ENCODE results near the gene PCDHB16.
"Not testable (repeated sequence)": the region's sequence is repeated elsewhere in the genome, so short reads cannot be mapped to it uniquely, and the experiment has no call there.

The PCDHB16 gene

DNA sequence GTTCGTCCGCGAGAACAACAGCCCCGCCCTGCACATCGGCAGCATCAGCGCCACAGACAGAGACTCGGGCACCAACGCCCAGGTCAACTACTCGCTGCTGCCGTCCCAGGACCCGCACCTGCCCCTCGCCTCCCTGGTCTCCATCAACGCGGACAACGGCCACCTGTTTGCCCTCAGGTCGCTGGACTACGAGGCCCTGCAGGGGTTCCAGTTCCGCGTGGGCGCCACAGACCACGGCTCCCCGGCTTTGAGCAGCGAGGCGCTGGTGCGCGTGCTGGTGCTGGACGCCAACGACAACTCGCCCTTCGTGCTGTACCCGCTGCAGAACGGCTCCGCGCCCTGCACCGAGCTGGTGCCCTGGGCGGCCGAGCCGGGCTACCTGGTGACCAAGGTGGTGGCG, 28.1 kb downstream of the PCDHB16 start:
- H2AFZ ChIP-seq (ENCODE audit: low read length, unreplicated experiment); H3K79me2 ChIP-seq (ENCODE audit: control insufficient read depth, insufficient read depth, low read length, unreplicated experiment); H3K4me1 ChIP-seq (ENCODE audit: control insufficient read depth, insufficient read depth, low read length, unreplicated experiment); H3K36me3 ChIP-seq (ENCODE audit: insufficient read depth, low read length); H3K27ac ChIP-seq (ENCODE audit: low read depth, low read length); H3K4me3 ChIP-seq (ENCODE audit: low read depth, low read length): not testable (repeated sequence)
- peaks cover 30% of the 10 kb centered on the region for H3K27me3 ChIP-seq (ENCODE audit: insufficient read depth, low read length)

DNA sequence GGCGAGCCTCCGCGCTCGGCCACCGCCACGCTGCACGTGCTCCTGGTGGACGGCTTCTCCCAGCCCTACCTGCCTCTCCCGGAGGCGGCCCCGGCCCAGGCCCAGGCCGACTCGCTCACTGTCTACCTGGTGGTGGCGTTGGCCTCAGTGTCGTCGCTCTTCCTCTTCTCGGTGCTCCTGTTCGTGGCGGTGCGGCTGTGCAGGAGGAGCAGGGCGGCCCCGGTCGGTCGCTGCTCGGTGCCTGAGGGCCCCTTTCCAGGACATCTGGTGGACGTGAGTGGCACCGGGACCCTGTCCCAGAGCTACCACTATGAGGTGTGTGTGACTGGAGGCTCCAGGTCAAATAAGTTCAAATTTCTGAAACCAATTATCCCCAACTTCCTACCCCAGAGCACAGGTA, 28.7 kb downstream of the PCDHB16 start:
- not testable (repeated sequence) for H3K36me3 ChIP-seq (ENCODE audit: insufficient read depth, low read length); H3K4me3 ChIP-seq (ENCODE audit: low read depth, low read length); H3K27ac ChIP-seq (ENCODE audit: low read depth, low read length); H3K79me2 ChIP-seq (ENCODE audit: control insufficient read depth, insufficient read depth, low read length, unreplicated experiment); H3K4me1 ChIP-seq (ENCODE audit: control insufficient read depth, insufficient read depth, low read length, unreplicated experiment); H2AFZ ChIP-seq (ENCODE audit: low read length, unreplicated experiment)
- H3K27me3 ChIP-seq (ENCODE audit: insufficient read depth, low read length) = peaks cover 30% of the 10 kb centered on the region

DNA sequence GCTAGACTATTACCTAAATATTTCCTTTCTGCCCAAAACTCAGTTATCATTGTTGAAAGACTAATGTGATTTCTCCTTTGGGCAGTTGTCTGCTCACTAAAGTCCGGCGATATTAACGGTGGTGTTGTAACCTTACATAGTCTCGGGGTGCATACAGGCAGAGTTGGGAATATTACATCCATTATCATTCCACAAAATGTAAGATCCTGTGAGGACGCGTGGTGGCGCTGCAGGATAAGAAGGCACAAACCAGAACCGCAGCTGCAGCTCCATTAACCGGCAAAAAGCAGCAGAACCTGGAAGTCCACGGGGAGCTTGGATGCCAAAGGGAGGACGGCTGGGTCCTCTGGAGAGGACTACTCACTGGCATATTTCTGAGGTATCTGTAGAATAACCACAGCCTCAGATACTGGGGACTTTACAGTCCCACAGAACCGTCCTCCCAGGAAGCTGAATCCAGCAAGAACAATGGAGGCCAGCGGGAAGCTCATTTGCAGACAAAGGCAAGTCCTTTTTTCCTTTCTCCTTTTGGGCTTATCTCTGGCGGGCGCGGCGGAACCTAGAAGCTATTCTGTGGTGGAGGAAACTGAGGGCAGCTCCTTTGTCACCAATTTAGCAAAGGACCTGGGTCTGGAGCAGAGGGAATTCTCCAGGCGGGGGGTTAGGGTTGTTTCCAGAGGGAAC, 31.6 kb downstream of the PCDHB16 start, which contains the start of gene PCDHB13:
PCDHB13 (plus strand) TSS at position 264 of the 684 bp plus-strand sequence; CDS start at position 469, 205 bp downstream.
- H3K27ac ChIP-seq (ENCODE audit: low read depth, low read length); H3K4me1 ChIP-seq (ENCODE audit: control insufficient read depth, insufficient read depth, low read length, unreplicated experiment); H3K4me3 ChIP-seq (ENCODE audit: low read depth, low read length); H3K36me3 ChIP-seq (ENCODE audit: insufficient read depth, low read length); H3K79me2 ChIP-seq (ENCODE audit: control insufficient read depth, insufficient read depth, low read length, unreplicated experiment); H2AFZ ChIP-seq (ENCODE audit: low read length, unreplicated experiment): not testable (repeated sequence)
- peaks cover 27% of the 10 kb centered on the region for H3K27me3 ChIP-seq (ENCODE audit: insufficient read depth, low read length)

DNA sequence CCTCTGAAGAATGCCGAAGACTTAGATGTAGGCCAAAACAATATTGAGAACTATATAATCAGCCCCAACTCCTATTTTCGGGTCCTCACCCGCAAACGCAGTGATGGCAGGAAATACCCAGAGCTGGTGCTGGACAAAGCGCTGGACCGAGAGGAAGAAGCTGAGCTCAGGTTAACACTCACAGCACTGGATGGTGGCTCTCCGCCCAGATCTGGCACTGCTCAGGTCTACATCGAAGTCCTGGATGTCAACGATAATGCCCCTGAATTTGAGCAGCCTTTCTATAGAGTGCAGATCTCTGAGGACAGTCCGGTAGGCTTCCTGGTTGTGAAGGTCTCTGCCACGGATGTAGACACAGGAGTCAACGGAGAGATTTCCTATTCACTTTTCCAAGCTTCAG, 32.4 kb downstream of the PCDHB16 start:
- not testable (repeated sequence) for H3K4me1 ChIP-seq (ENCODE audit: control insufficient read depth, insufficient read depth, low read length, unreplicated experiment); H3K27ac ChIP-seq (ENCODE audit: low read depth, low read length); H3K79me2 ChIP-seq (ENCODE audit: control insufficient read depth, insufficient read depth, low read length, unreplicated experiment); H3K4me3 ChIP-seq (ENCODE audit: low read depth, low read length); H3K36me3 ChIP-seq (ENCODE audit: insufficient read depth, low read length); H2AFZ ChIP-seq (ENCODE audit: low read length, unreplicated experiment)
- H3K27me3 ChIP-seq (ENCODE audit: insufficient read depth, low read length) = peaks cover 21% of the 10 kb centered on the region

DNA sequence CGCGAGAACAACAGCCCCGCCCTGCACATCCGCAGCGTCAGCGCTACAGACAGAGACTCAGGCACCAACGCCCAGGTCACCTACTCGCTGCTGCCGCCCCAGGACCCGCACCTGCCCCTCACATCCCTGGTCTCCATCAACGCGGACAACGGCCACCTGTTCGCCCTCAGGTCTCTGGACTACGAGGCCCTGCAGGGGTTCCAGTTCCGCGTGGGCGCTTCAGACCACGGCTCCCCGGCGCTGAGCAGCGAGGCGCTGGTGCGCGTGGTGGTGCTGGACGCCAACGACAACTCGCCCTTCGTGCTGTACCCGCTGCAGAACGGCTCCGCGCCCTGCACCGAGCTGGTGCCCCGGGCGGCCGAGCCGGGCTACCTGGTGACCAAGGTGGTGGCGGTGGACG, 33.3 kb downstream of the PCDHB16 start:
- not testable (repeated sequence) for H3K36me3 ChIP-seq (ENCODE audit: insufficient read depth, low read length); H2AFZ ChIP-seq (ENCODE audit: low read length, unreplicated experiment); H3K79me2 ChIP-seq (ENCODE audit: control insufficient read depth, insufficient read depth, low read length, unreplicated experiment); H3K4me3 ChIP-seq (ENCODE audit: low read depth, low read length); H3K27ac ChIP-seq (ENCODE audit: low read depth, low read length); H3K4me1 ChIP-seq (ENCODE audit: control insufficient read depth, insufficient read depth, low read length, unreplicated experiment)
- peaks cover 16% of the 10 kb centered on the region; the same call in 1 of the 2 replicates for H3K27me3 ChIP-seq (ENCODE audit: insufficient read depth, low read length)

DNA sequence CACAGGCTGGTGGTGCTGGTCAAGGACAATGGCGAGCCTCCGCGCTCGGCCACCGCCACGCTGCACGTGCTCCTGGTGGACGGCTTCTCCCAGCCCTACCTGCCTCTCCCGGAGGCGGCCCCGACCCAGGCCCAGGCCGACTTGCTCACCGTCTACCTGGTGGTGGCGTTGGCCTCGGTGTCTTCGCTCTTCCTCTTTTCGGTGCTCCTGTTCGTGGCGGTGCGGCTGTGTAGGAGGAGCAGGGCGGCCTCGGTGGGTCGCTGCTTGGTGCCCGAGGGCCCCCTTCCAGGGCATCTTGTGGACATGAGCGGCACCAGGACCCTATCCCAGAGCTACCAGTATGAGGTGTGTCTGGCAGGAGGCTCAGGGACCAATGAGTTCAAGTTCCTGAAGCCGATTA, 33.8 kb downstream of the PCDHB16 start:
- H3K79me2 ChIP-seq (ENCODE audit: control insufficient read depth, insufficient read depth, low read length, unreplicated experiment); H2AFZ ChIP-seq (ENCODE audit: low read length, unreplicated experiment): not testable (repeated sequence)

DNA sequence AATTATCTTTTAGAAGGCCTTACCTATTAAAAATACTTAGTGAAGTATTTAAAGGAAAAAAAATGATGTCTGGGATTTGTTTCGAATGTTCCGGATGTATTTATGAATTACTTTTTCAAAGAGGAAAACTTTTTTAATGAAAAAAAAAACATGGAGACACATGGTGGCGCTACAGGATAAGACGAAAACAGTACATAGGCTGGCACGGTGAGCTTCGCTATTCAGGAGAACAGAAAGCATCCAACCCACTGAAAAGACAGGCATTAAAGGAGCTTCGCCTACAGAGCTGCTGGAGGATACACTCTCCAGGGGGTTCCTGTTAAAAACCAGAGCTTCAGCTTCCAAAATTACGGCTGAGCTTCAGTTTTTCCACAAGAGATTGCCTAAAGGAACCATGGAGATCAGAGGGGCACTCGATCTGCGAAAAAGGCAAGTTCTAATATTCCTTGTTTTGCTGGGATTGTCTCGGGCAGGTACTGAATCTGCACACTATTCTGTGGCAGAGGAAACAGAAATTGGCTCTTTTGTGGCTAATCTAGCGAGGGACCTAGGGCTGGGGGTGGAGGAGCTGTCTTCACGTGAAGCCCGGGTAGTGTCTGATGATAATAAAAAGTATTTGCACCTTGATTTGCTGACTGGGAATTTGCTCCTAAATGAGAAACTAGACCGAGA, 41.1 kb downstream of the PCDHB16 start, which contains the start of gene PCDHB14:
PCDHB14 (plus strand) TSS at position 232 of the 672 bp plus-strand sequence; CDS start at position 395, 163 bp downstream.
- no peak within 1 kb of the TSS for H3K27ac ChIP-seq (ENCODE audit: low read depth, low read length)
- H3K36me3 ChIP-seq (ENCODE audit: insufficient read depth, low read length) = no peaks in the 10 kb centered on the region
- no peak within 1 kb of the TSS for H2AFZ ChIP-seq (ENCODE audit: low read length, unreplicated experiment)
- peaks cover 33% of the 10 kb centered on the region for H3K27me3 ChIP-seq (ENCODE audit: insufficient read depth, low read length)
- no peaks in the 10 kb centered on the region for H3K79me2 ChIP-seq (ENCODE audit: control insufficient read depth, insufficient read depth, low read length, unreplicated experiment)
- peak within 1 kb of the TSS; percentile 70 for H3K4me3 ChIP-seq (ENCODE audit: low read depth, low read length)
- H3K4me1 ChIP-seq (ENCODE audit: control insufficient read depth, insufficient read depth, low read length, unreplicated experiment) = no peaks in the 10 kb centered on the region

More for the DNA sequence above, 33.8 kb downstream of the PCDHB16 start:
- H3K4me3 ChIP-seq (ENCODE audit: low read depth, low read length); H3K4me1 ChIP-seq (ENCODE audit: control insufficient read depth, insufficient read depth, low read length, unreplicated experiment); H3K36me3 ChIP-seq (ENCODE audit: insufficient read depth, low read length); H3K27ac ChIP-seq (ENCODE audit: low read depth, low read length): not testable (repeated sequence)
- H3K27me3 ChIP-seq (ENCODE audit: insufficient read depth, low read length) = peaks cover 16% of the 10 kb centered on the region; the same call in 1 of the 2 replicates

DNA sequence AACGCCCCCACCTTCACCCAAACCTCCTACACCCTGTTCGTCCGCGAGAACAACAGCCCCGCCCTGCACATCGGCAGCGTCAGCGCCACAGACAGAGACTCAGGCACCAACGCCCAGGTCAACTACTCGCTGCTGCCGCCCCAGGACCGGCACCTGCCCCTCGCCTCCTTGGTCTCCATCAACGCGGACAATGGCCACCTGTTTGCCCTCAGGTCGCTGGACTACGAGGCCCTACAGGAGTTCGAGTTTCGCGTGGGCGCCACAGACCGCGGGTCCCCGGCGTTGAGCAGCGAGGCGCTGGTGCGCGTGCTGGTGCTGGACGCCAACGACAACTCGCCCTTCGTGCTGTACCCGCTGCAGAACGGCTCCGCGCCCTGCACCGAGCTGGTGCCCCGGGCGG, 42.7 kb downstream of the PCDHB16 start:
- H3K4me1 ChIP-seq (ENCODE audit: control insufficient read depth, insufficient read depth, low read length, unreplicated experiment); H3K4me3 ChIP-seq (ENCODE audit: low read depth, low read length); H2AFZ ChIP-seq (ENCODE audit: low read length, unreplicated experiment); H3K36me3 ChIP-seq (ENCODE audit: insufficient read depth, low read length); H3K79me2 ChIP-seq (ENCODE audit: control insufficient read depth, insufficient read depth, low read length, unreplicated experiment); H3K27ac ChIP-seq (ENCODE audit: low read depth, low read length): not testable (repeated sequence)
- peaks cover 33% of the 10 kb centered on the region for H3K27me3 ChIP-seq (ENCODE audit: insufficient read depth, low read length)

DNA sequence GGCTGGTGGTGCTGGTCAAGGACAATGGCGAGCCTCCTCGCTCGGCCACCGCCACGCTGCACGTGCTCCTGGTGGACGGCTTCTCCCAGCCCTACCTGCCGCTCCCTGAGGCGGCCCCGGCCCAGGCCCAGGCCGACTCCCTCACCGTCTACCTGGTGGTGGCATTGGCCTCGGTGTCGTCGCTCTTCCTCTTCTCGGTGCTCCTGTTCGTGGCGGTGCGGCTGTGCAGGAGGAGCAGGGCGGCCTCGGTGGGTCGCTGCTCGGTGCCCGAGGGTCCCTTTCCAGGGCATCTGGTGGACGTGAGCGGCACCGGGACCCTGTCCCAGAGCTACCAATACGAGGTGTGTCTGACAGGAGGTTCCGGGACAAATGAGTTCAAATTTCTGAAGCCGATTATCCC, 43.2 kb downstream of the PCDHB16 start:
- H3K4me3 ChIP-seq (ENCODE audit: low read depth, low read length); H3K4me1 ChIP-seq (ENCODE audit: control insufficient read depth, insufficient read depth, low read length, unreplicated experiment); H3K36me3 ChIP-seq (ENCODE audit: insufficient read depth, low read length); H3K79me2 ChIP-seq (ENCODE audit: control insufficient read depth, insufficient read depth, low read length, unreplicated experiment); H2AFZ ChIP-seq (ENCODE audit: low read length, unreplicated experiment); H3K27ac ChIP-seq (ENCODE audit: low read depth, low read length): not testable (repeated sequence)
- H3K27me3 ChIP-seq (ENCODE audit: insufficient read depth, low read length) = peaks cover 33% of the 10 kb centered on the region

DNA sequence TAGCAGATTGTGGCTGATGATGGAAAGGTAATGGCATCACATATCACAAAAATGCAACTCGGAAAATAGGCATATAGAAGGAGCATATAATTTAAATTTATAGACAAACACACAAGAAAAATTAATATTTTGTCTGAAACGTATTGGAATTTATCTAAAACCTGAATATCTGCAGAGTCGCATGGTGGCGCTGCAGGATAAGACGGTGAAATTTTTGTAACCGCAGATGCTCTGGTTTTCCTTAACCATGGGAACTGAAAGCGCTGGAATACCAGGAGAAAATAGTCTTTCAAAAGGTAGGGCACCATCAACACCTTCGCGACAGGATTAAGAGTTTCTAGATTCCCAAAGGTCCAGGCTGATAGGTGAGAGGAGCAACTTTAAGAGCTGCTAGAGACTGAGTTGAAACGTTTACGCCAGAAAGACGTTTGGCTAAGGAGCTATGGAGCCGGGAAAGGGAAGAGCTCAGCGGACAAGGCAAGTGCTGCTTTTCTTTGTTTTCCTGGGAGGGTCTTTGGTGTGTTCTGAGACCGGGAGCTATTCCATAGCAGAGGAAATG, 52.0 kb downstream of the PCDHB16 start:
- peaks cover 41% of the 10 kb centered on the region for H3K27me3 ChIP-seq (ENCODE audit: insufficient read depth, low read length)
- H2AFZ ChIP-seq (ENCODE audit: low read length, unreplicated experiment) = no peak overlapping the region
- no peaks in the 10 kb centered on the region for H3K36me3 ChIP-seq (ENCODE audit: insufficient read depth, low read length)
- peak overlapping the region; percentile 54 for H3K4me3 ChIP-seq (ENCODE audit: low read depth, low read length)
- no peaks in the 10 kb centered on the region for H3K79me2 ChIP-seq (ENCODE audit: control insufficient read depth, insufficient read depth, low read length, unreplicated experiment)
- H3K27ac ChIP-seq (ENCODE audit: low read depth, low read length) = no peak overlapping the region
- no peaks in the 10 kb centered on the region for H3K4me1 ChIP-seq (ENCODE audit: control insufficient read depth, insufficient read depth, low read length, unreplicated experiment)
